ENCODE data around the gene ZNF593OS.

The ZNF593OS gene

DNA sequence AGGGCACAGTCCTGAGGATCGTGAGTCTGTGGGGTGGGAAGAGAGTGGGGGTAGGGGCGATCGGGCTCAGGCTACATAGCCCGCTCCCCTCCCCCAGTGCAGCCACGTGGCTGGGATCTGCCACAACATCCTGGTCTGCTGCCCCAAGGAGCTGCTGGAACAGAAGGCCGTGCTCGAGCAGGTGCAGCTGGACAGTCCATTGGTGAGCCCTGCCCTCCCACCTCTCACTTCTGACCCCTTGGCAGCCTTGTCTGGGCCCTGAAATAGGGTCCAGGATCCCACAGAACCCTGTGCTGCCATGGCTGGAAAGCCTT, 10.7 kb upstream of the ZNF593OS start:
- no peak for DNase-seq

DNA sequence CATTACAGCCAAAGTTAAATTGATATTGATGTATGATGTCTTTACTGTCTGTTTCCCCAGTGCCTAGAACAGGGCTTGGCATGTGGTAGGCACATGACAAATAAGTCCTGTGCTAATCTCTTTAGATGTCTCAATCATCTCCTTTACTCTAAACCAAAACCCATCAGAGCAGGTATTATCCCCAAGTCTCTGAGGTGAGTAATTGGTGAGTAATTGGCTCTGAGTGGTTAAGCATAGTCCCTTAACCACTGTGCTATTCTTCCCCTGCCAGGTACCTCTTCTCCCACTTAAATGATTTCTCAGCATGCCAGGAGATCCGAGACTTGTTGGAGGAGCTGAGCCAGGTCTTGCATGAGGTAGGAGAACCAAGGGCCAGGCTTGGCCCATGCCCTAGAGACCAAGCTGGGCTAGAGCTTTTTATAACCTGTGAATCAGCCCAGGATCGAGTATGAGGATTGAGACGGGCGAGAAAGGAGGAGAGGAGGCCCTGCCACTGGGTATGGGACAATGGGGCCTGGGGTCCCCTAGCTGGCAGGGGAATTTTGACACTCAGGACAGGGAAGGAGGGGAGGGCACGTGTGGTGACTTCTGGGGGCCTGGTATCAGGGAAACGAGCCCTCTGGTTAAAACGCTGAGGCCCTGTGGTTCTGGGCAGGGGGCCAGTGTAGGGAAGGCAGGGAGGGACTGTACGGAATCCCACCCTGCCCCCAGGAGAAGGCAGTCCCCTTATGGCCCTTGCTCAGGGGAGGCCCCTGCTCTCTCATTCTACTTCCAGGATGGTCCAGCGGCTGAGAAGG, 10.2 kb upstream of the ZNF593OS start:
- DNase-seq: no peak

GRCh38 chr1:26180010-26180506, 8.4 kb upstream of the ZNF593OS start:
- no peak for DNase-seq

DNA sequence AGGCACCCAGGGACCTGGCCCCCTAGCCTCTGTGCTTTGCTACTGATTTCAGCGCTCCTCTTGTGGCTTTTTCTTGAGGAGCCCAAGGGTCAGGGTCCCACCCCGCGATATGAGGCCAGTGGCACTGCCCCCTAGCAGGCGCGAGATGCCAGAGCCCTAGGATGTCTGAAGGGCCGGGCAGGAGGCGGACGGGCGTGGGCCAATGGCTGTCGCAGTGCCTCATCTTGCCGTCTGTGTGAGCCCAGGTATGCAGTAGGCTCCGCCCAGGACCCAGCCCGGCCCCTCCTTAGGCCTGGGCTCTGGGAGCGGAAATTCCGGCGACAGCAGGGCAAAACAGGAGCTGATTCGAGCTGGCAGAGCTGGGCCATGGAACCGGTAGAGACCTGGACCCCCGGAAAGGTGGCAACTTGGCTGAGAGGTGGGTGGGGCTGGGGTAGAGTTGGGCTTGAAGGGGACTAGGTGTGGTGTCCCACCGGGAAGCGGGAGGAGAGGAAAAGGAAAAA, 5.6 kb upstream of the ZNF593OS start, which contains the start of gene CNKSR1:
TSS of gene CNKSR1 (plus strand) at position 310 of the 503 bp plus-strand sequence. CDS start at position 367, 57 bp downstream.
- no peak for DNase-seq

- DNase-seq: no peak
These were observed 3.7 kb upstream of the ZNF593OS start for GRCh38 chr1:26175346-26175745.

DNA sequence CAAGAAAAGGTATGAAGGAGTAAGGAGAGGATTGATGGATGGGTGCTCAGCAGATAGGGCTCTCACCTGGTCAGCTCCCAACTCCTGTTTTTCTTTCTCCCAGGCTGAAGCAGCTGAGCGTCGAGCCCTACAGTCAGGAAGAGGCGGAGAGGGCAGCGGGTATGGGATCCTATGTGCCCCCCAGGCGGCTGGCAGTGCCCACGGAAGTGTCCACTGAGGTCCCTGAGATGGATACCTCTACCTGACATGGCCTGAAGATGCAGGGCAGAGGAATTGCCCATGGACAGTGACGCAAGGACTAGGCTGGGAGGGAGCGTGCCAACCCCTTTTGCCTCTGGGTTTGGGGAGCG, 1.2 kb downstream of the ZNF593OS start:
- DNase-seq: no peak

- DNase-seq: peak; percentile 89 to 91
These were observed 1.8 kb downstream of the ZNF593OS start, which contains the start of gene ZNF593 for GRCh38 chr1:26169669-26170471. ZNF593 (plus strand) TSS chr1:26169908; CDS start chr1:26169984, 76 bp downstream.

DNA sequence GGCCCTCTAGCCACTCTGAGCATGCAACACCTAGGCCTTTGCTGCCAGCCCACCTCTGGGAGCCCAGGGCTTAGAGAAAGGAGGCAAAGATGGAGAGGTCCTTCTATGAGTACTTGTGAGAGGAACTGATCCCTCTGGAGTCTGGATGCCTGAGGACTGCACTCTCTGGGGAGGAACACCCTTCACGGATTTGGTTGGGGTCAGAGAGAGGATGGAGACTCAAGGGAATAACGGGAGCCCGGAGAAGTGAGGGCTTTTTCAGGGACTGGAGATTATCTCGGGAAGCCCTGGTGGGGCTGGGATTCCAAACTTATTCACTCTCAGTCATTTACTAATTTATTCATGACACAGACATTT, 2.5 kb downstream of the ZNF593OS start:
- no peak for DNase-seq

DNA sequence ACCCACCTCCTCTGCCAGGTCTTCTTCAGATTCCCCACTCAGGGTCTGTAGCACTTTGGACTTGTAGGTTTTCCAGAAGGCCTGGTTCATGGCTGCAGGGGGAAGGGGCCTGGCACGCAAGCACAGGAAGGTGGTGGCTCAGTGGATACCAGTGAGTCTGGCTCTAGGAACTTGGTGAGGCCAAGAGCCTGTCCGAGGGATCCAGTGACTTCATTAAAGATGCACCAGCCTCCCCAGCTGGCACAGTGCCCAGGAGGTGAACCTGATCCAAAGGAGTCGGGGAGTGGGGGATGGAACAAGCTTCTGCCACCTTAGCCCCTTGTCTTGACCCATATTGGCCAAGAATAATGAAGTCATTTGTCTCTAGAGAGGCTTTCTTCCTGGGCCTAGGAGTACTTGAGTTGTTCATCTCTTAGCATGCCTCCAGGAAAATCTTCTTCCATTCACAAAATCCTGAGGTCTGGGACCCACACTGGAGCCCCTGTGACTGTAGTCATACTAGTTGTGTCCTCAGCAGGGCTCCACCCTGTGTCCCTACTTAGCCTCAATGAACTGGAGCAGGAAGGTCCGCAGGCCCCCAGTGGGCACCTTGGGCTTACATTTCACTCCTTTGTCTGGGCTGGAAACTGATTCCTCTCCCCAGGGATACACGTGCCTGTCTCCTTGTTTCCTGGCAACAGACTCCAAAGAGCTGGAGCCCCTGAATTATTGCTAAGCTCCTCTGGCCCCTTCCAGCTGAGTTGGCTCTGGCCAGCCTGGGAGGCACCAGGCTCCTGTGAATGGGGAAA, 3.0 kb downstream of the ZNF593OS start, which contains the start of gene C1orf232:
TSS of gene C1orf232 (minus strand) at position 554 of the 788 bp plus-strand sequence. CDS start at position 90, 464 bp downstream.
- no peak for DNase-seq

DNA sequence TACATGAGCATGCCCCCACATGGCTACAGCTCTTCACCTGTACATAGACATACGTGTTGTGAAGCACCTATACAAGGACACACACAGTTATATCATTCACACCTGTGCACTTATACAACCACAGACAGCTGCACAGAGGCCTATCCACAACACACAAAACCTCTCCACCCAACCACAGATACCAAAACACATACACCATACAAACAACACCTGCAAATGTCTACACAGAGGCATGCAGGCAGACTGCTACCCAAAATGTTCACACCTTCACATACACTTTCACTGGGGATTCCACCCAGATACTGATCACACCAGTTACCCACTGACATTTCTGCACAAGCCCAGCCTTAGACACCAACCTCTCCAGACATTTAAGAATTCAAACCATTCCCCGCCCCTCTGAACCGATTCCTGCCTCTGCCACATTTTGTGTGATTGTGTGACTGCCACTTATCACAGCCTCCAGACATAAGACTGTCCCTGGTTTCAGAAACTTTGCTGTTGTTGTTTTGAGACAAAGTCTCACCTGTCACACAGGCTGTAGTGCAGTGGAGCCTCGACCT, 4.8 kb downstream of the ZNF593OS start:
- no peak for DNase-seq

- no peak for DNase-seq
These were observed 6.5 kb downstream of the ZNF593OS start for GRCh38 chr1:26164861-26165842.

GRCh38 chr1:26164036-26164860, 7.4 kb downstream of the ZNF593OS start:
- DNase-seq: peak; percentile 54 to 58

DNA sequence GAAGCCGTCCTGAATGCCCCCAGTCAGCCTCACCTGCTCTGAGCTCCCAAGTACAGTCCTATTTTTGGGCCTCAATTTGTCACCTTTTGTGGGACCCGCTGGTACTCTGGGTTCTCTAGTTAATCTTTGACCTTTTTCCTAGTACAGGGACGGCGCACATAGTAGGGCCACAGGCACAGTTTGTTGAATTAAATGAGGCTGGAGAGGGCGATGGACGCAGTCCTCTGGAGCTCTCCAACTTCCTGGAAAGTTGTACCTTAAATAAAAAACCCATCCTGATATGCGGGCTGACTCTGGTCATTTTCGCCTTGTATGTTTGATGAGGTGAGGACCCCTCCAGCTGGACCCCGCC, 8.0 kb downstream of the ZNF593OS start:
- no peak for DNase-seq

GRCh38 chr1:26162220-26162709, 9.4 kb downstream of the ZNF593OS start:
- no peak for DNase-seq

GRCh38 chr1:26161415-26162219, 10.0 kb downstream of the ZNF593OS start:
- peak; percentile 46 to 61 for DNase-seq

- no peak for DNase-seq
These were observed 10.9 kb downstream of the ZNF593OS start for GRCh38 chr1:26160527-26161414.

DNA sequence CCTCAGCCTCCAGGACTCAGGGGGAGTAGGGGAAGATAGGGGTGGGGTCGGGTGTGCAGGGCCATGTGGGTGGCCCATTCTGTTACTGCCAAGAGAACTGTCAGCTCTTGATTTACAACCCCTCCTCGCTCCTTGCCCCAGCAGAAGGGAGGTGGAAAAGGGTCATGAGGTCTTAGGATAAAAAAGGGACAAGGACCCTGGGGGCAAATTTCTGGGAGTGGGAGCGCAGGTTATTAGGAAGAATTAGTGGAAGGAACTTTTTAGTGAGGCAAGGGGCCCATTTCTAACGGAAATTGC, 11.9 kb downstream of the ZNF593OS start:
- no peak for DNase-seq
